ENCODE data around the gene ZFYVE27.

- TF ChIP-seq, protein P1, sequence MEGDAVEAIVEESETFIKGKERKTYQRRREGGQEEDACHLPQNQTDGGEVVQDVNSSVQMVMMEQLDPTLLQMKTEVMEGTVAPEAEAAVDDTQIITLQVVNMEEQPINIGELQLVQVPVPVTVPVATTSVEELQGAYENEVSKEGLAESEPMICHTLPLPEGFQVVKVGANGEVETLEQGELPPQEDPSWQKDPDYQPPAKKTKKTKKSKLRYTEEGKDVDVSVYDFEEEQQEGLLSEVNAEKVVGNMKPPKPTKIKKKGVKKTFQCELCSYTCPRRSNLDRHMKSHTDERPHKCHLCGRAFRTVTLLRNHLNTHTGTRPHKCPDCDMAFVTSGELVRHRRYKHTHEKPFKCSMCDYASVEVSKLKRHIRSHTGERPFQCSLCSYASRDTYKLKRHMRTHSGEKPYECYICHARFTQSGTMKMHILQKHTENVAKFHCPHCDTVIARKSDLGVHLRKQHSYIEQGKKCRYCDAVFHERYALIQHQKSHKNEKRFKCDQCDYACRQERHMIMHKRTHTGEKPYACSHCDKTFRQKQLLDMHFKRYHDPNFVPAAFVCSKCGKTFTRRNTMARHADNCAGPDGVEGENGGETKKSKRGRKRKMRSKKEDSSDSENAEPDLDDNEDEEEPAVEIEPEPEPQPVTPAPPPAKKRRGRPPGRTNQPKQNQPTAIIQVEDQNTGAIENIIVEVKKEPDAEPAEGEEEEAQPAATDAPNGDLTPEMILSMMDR (IDR thresholded peaks at IDR 0.05): no peak
- TF ChIP-seq POLR2A (IDR thresholded peaks at IDR 0.05): no peak
These were observed 10.6 kb downstream of the ZFYVE27 start for GRCh38 chr10:97747573-97747972.

All from adrenal gland (tissue), 5 donors.